GM21717 (cell line): ENCODE data around the gene SLC66A3.

Experiments used
- ATAC-seq: cut with Tn5 transposase; IDR thresholded peaks from one replicate; pipeline ENCODE4 v1.9.1; 2021; ENCODE audit warnings: mild to moderate bottlenecking, moderate library complexity; ENCODE audit not compliant: unreplicated experiment

Gene SLC66A3

DNA sequence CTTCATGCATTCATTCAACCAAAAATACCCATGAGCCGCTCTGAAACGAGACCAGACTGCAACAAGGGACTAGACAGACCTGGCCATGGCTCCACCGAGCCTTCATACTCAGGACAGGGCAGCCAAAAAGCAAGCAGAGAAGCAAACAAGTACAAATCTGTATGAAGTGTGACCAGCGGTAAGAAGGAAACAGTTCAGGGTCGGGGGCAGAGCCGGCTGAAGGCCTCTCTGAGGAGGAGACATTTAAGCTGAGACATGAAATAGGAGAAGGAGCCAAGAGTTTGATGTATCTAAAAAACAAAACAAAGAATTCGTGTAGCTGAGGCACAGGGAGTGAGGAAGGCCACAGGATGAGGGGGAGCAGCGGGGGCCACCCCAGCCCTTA, 21.3 kb upstream of the SLC66A3 start:
- ATAC-seq: no peak

DNA sequence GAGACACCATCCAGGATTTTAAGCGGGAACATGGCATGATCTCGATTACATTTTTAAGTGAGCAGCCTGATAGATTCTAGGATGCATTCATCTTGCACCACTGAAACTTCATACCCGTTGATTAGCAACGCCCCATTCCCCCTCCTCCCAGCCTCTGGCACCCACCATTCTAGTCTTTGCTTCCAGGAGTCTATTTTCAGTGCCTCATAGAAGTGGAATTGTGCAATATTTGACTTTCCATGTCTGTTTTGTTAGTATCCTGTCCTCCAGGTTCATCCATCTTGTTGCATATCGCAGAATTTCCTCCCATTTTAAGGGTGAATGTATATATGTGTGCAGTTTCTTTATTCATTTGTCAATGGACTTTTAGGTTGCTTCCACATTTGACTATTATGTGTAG, 20.9 kb upstream of the SLC66A3 start:
- no peak for ATAC-seq

DNA sequence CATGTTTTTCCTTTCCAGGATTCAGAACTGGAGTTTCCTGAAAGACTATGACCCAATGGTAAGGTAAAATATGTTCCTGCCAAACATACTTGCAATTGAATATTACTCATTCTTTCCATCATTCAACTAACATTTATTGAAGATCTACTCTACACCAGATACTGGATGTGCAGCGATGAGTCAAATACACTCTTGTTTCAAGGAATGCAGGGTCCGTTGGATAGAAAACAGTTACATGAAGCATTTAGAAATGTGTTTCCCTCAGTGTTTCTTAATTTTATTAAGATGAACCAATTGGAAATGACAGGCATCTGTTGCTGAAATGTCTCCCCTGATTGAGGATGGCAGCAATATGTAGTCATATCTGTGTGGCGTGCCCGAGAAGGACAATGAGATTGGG, 14.8 kb upstream of the SLC66A3 start:
- ATAC-seq: no peak

DNA sequence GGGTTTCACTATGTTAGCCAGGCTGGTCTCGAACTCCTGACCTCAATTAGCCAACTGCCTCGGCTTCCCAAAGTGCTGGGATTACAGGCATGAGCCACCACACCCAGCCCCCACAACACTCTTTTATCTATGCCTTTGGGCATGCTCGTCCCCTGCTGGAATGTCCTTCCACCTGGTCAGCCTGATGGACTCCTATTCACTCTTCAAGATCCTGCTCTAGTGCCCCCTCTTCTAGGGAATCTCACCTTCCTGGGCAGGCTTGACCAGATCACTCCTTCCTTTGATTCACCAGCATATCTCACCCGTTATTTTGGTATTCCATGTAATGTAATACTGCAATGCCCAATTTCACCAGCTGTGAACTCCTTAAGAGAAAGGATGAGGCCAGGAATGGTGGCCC, 13.9 kb upstream of the SLC66A3 start:
- no peak for ATAC-seq

DNA sequence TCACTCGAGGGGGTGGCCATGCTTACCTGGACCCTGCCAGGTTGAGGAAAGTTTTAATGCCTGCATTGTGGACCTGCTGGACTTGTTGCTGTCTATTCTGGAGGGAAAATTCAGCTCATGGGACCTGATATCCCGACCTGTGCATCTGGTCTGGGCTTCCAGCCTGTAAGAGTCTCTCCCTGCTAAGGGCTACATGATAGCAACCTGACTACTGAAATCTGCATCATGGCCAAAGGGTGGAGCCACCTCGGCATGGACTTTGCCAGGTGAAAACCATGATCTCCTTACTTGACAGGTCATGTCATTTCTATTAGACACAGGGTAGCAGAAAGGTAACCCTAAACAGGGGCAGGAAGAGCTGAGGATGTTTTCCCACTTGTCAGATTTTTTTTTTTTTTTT, 12.9 kb upstream of the SLC66A3 start:
- no peak for ATAC-seq

DNA sequence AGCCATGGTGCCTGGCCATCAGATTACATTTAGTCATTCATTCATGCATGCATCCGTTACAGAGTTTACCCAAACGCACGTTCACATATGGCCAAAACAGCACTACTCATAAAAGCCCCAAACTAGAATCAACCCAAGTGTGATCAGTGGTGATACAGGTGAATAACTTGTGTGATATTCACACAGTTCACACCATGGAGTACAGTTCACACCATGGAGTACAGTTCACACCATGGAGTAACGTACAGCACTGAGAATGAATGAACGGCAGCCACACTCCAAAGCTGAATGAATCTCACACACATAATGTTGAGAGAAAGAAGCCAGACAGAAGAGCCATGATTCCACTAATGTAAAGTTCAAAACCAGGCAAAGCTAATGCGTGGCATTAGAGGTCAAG, 12.3 kb upstream of the SLC66A3 start:
- ATAC-seq: no peak

DNA sequence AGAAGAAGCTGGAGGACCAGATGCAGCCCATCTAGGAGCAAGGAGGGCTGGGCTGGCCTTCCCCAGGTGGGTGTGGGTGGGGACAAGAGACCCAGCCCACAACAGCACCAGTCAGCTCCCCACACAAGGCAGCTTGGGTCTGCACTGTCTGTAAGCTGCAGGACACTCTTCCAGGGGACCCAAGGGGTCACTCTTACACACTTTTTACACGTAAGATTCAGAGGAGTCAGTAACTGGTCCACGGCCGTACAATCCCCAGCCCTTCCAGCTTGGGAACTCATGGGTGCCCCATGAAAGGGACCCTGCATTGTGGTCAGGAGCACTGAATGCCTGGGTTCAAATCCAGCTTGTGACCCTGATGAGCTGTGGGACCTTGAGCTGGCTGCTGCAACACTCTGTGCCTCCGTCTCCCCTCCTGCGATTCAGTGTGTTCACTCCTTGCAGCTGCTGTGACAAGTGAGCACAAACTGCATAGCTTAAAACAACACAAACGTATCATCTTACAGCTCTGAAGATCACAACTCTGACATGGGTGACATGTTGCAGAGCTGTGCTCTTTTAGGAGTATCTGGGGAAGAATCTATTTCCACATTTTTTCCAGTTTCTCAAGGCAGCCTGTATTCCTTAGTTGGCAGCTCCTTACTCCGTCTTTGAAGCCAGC, 11.1 kb upstream of the SLC66A3 start:
- no peak for ATAC-seq

DNA sequence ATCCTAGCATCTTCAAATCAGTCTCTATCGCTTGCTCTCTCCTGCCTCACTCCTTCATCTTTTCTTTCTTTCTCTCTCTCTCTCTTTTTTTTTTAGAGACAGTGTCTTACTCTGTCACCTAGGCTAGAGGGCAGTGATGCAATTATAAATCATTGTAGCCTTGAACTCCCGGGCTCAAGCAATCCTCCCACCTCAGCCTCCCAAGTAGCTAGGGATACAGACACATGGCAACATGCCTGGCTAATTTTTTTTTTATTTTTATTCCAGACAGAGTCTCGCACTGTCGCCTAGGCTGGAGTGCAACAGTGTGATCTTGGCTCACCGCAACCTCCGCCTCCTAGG, 10.6 kb upstream of the SLC66A3 start:
- no peak for ATAC-seq

DNA sequence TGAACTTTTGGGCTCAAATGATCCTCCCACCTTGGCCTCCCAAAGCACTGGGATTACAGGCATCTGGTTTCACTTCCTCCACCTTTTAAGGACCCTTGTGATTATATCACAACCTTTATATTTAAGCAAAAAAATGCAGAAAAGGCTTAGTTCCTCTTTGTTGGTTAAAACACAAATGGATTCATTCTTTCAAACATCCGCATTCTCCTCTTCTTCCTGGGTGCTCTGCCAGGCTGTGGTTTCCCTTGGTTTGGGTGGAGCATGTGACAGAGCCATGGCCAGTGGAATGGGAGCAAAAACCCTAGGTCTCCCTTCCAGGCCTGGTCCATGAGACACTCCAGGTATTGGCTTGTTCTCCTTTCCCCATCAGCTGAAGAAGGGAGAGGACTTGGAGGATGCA, 9.9 kb upstream of the SLC66A3 start:
- no peak for ATAC-seq

DNA sequence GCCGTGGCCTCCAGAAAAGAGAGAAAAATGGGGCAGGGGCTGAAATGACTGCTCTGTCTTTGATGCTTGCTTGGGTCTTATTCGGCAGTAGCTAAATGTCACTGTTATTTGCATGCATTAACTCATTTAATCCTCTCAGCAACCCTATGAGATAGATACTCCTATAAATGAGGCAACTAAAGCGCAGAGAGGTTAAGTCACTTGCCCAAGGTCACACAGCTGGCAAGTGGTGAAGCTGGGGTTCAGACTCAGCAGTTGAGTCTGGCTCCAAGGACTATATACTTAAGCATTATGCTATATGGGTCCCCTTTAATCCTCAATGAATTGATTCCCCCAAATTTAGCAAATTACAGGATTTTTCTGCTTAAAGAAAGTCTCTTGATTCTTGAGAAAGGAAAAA, 9.2 kb upstream of the SLC66A3 start:
- no peak for ATAC-seq

DNA sequence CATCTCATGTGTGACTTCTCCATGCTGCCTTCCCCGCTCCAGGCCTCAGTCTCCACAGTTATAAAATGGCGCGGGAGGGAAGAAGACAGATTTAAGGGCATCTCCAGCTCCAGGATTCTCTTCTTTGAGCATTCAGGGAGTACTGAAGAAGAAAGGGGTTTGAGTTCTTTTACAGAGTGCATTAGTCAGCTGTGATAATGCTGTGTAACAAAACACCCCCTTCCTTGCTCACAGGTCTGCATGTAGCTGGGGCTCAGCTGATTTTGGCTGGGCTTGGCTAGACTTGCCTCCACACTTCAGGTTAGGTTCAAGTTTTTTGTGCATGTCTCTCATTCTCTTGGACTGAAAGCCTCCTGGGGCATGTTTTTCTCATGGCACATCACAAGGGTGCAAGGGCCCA, 8.0 kb upstream of the SLC66A3 start:
- no peak for ATAC-seq

DNA sequence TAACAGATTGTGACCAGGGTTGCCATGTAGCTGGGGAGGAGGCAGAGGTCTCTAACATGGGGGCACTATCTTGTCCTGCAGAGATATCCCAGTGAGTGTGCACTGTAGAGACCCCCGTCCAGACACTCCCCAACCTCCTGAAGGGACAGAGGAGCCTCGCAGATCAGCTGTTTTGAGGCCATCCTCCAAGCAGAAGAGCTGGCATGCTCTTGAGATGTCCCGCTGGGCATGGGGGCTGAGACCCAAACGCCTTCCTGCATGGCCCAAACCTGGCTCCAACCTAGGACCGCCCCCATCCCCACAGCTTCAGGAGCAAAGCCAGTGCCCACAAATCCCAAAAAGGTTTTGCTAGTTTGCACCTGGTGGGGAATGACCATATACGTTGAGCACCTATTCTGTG, 2.7 kb upstream of the SLC66A3 start:
- ATAC-seq: no peak

DNA sequence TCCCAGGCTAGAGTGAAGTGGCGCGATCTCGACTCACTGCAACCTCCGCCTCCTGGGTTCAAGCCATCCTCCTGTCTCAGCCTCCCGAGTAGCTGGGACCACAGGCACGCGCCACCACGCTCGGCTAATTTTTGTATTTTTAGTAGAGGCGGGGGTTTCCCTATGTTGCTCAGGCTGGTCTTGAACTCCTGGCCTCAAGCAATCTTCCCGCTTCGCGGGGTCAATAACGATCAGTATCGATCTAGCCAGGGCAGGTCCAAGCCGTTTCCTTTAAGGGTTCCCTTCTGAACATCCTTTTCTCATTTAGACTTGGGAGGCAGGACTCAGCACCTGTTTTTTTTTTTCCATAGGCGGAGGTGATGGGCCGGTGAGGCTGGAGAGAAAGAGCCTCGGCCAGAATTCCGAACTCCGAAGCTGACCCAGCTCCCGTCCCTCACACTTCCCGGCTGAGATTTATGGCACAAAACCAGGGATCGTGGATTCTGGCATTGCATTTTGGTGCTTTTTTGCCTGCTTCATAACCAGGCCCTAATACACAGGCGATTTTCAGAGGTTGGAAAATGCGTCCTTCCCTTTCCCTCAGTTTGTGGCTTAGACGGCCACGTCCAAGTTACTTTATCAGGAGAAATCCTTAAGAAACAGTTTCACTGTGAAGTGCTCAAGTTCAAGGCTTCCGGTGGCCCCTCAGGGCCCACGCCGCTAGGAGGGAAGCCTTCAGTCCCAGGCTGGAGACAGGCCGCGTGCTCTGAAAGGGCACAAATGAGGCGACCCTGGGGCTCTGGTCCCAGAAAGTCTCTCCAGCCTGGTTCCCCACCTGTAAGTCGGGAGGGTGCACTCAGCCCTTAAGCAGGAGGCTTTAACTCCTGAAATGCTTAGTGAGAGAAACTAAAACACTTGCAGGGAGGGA, 998 bp upstream of the SLC66A3 start:
- ATAC-seq: peak; percentile 25

DNA sequence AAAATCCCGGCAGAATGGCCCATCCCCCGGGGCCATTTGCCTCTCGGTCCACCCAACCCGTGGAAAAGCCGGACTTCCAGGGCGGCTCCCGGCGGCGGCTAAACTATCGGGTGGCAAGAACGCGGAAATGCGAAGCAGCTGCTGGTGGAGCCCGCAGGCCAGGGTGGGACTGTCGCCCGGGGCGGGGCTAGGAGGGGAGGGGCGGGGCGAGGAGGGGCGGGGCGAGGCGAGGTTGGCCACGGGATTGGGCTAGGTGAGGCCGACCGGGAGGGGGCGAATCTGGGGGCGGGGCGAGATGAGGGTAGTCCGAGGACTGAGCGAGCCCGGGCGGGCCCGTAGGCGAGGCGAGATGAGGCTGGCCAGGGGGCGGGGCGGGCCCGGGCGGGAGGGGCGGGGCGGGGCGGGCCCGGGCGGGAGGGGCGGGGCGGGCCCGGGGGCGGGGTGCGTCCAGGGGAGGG, 315 bp upstream of the SLC66A3 start:
- peak; percentile 77 for ATAC-seq

DNA sequence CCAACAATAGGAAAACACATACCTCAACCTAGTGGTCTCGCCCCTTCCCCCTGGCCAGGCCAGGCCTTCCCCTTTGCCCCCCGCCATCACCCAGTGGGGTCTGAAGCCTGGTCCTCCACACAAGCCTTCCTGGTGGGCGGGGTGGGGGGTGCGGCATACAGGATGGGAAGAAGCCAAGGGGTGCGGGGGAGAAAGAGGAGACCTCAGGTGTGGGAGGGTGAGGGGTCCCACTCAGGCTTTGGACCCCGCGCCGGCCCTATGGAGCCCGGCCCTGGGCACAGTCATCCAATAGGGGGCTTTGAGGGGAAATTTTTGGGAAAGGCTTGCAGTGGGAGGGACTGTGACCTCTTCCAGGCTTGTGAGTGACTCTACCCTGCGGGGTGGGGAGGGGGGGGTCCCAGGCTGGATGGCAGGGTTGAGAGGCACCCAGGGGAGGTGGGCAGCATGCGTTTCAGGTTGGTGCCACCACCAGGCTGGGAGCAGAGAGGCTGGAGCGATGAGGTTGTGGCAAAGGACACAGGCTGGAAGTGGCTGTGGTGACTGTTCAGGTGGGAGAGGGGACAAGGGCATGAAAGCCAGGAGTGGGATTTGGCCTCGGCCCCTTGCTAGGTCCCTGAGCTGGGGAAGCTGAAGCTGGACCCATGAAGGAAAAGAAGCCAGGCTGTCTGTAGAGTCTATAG, 1.3 kb downstream of the SLC66A3 start:
- no peak for ATAC-seq

DNA sequence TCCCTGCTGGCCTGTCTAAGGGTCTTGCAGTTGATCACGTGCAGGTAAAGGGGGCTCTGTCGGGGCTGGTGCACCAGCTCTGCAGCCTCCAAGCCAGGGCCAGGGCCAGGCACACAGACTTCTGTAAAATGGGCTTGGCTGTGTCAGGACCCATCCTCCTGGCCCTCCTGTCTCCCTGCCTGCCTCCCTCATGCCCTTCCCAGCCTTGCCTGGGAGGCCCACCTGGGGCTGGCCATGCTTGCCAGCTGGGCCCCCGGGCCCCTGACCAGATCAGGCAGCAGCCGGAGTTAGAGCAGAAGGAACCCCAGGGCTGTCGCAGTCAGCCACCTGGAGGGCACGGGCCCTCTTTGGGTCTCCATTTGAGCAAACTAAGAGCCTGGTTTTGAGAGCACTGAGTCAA, 2.0 kb downstream of the SLC66A3 start:
- no peak for ATAC-seq

DNA sequence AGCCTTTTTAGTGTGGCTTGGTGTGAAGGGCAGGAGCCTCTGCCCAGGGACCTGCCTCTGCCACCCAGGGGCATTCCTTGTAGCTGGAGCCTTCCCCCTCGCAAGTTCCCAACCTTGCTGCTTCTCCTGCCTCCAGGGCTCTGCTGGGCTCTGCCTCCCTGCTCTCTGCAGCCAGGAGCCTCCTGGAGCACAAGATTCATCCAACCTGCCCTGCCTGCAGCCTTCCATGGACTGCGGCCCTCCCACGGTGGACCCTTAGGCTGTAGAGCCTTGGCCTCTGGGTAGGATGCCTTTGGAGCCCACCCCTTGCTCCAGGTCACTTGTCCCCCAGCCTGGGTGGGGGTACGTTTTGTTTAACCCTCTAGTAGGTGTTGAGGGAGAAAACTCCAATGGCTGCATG, 2.5 kb downstream of the SLC66A3 start:
- no peak for ATAC-seq

DNA sequence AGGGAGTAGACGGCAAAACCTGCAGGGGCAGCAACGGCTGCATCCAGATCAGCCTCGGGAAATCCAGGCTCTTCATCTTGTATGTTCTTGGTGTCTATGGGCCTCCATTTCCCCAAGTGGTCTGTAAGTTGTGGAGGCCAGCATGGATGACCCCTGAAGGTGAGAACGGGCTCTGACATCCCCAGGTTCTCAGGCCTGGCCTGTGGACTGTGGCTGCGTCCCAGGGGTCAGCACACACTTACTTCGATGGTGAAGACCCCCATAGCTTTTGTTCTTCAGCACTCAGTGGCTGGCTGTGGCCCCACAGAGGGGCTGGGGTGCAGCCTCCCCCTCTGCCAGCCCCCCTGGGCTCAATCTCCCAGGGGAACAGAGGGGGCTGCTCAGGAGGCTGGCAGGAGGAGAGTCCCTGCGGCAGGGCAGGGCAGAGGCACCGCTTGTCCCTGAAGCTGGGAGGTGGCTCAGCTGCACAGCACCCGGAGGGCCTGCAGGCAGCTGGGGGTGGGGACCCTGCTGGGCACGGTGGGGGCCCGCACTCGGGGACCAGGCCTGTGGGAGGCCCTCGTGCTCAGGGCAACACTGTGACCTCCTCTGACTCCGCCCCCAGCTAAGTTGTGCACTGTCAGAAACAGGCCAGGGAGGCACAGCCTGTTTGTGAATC, 3.8 kb downstream of the SLC66A3 start:
- ATAC-seq: no peak

DNA sequence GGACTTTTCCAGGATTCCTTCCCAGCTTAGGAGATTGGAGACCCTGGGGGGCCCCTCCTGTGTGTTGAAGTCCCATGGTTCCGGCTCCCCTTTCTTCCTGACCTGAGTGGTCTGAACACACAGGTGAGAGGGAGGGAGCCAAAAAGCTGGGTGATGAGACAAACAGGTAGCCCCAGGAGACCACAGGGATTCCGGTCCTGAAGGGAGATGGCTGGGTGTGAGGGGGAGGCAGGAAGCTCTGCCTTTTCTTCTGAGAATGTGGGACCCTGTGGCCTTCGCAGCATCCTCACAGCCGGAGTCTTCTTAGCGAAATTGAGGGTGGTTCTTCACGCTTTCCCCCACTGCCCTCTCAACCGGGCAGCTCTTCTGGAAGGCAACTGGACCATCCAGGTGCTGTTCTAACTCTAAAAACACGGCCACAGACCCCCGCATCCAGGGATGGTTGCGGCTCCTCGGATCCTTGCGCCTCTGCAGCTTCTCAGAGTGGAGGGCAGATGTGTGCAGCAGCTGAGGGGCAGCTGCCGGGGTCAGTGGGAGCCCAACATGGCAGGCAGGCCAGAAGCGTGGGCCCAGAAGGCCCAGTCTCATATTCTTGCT, 4.4 kb downstream of the SLC66A3 start:
- no peak for ATAC-seq

DNA sequence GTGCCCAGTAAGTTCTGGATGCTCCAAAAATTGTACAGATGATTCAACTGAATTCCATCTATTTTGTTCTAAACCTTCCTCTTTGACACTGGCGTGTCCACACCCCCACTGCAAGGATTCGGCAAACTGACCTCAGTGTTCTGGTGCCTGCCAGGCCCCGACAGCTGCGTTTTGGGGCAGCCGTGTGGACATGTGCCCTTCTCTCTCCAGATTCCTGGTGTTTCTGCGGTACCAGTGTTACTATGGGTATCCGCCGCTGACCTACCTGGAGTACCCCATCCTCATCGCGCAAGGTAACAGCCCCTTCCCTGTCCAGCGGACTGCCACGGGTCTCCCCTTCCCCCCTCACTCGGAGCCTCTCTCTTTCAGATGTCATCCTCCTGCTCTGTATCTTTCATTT, 5.0 kb downstream of the SLC66A3 start:
- ATAC-seq: no peak
